Prostate gland (tissue), 2 donors: ENCODE results near the gene ARL5C. TPM values are rescaled to one million over a fixed set of nuclear protein-coding genes. Genes with fewer than 3 reads are reported as not detected.

ENCODE experiments used
- DNase-seq: peaks from one replicate; pipeline ENCODE4 v3.0.0-alpha.2; 2019; ENCODE audit warnings: low spot score
- H3K27ac ChIP-seq, 2 donors: fragments of 200-600 bp; sonication (generic); 2 replicates each; pipeline ENCODE4 v1.5.1; 2017 to 2019
- H3K27me3 ChIP-seq: fragments of 200-600 bp; sonication (generic); replicated peaks from 2 replicates; pipeline ENCODE4 v1.5.1; 2019; ENCODE audit not compliant: insufficient read depth
- H3K36me3 ChIP-seq, 2 donors: fragments of 200-600 bp; sonication (generic); 1 replicate in 1 of 2; 2 replicates in 1 of 2; pipeline versions ENCODE4 v1.5.1 to v1.8.1; 2017 to 2019
- H3K4me1 ChIP-seq: fragments of 200-600 bp; sonication (generic); replicated peaks from 2 replicates; pipeline ENCODE4 v1.5.1; 2019
- H3K4me3 ChIP-seq, 2 donors: fragments of 200-600 bp; sonication (generic); 2 replicates each; pipeline ENCODE4 v1.5.1; 2017 to 2019
- H3K9me3 ChIP-seq: fragments of 200-600 bp; sonication (generic); 2 replicates; pipeline ENCODE4 v1.5.1; 2017
- CTCF ChIP-seq, 4 experiments: fragments of 200-600 bp in 2 of 4; fragments of 450-650 bp in 2 of 4; sonication (generic) in 2 of 4; IDR thresholded peaks; 1 replicate in 3 of 4; 2 replicates in 1 of 4; pipeline ENCODE4 v1.5.1; 2016 to 2019; ENCODE audit warnings: antibody characterized with exemption in 4 of 4, mild to moderate bottlenecking in 2 of 4, moderate library complexity in 2 of 4
- POLR2A ChIP-seq: fragments of 450-650 bp; IDR thresholded peaks from one replicate; pipeline ENCODE4 v1.6.1; 2016; ENCODE audit warnings: antibody characterized with exemption, mild to moderate bottlenecking
- POLR2AphosphoS5 ChIP-seq: sonication (generic); formaldehyde crosslinking; IDR thresholded peaks from one replicate; pipeline ENCODE4 v1.6.1; 2017; ENCODE audit warnings: antibody characterized with exemption
- WGBS: methylation state at CpG from one replicate; pipeline ENCODE4 v1.1.5; 2018; 5-methylcytosine and 5-hydroxymethylcytosine counted together
- intact Hi-C: fragments of 100-400 bp; cut with DNase I; formaldehyde crosslinking; loops from one replicate; pipeline ENCODE4 v1.14.2; 2022
- total RNA-seq, 2 donors: library from RNA; depleted of rRNA; stranded (reverse); fragments of >200 nt; gene quantifications; one replicate each; pipeline ENCODE4 v1.1.0, GENCODE V29; 2016

ARL5C gene
- total RNA-seq, 2 donors from 2014 or later, result not detected

GRCh38 chr17:39183045-39183444 is 17.1 kb upstream of the ARL5C start:
- WGBS, result 93% methylated on average over 5 of the region's 5 CpGs
- no peak overlapping the region for H3K27ac ChIP-seq
- H3K4me3 ChIP-seq, result no peak overlapping the region
- no peaks in the 10 kb centered on the region for H3K27me3 ChIP-seq
- H3K4me1 ChIP-seq, result no peaks in the 10 kb centered on the region
- no peak for DNase-seq
- H3K36me3 ChIP-seq, result no peaks in the 10 kb centered on the region
- intact Hi-C loops, result no loop called here
- H3K9me3 ChIP-seq, result no peaks in the 10 kb centered on the region
- TF ChIP-seq POLR2A (no peak), POLR2AphosphoS5 (no peak), CTCF (IDR thresholded peaks at IDR 0.05) (no peak)

GRCh38 chr17:39181303-39181702 is 15.3 kb upstream of the ARL5C start:
- no peaks in the 10 kb centered on the region for H3K36me3 ChIP-seq
- no peak overlapping the region for H3K4me3 ChIP-seq
- TF ChIP-seq CTCF (IDR thresholded peaks at IDR 0.05) (no peak), POLR2AphosphoS5 (no peak), POLR2A (no peak)
- 84% methylated on average over 5 of the region's 5 CpGs for WGBS
- intact Hi-C loops, result no loop called here
- H3K9me3 ChIP-seq, result no peaks in the 10 kb centered on the region
- DNase-seq, result no peak
- no peak overlapping the region for H3K27ac ChIP-seq
- H3K4me1 ChIP-seq, result no peaks in the 10 kb centered on the region
- H3K27me3 ChIP-seq, result no peaks in the 10 kb centered on the region

DNA sequence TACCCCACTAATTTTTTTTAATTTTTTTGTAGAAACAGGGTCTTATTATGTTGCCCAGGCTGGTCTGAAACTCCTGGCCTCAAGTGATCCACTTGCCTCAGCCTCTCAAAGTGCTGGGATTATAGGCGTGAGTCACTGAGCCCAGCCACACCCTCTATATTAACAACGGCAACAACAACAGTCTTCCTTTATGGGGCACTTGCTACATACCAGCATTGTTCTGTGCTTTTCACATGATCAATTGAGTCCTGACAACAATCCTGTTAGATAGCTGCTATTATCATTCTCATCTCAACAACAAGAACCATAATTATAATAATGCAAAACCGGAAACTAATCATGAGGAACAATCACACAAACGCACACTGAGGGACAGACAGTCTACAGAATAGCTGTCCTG is 12.6 kb upstream of the ARL5C start:
- Histone ChIP-seq H3K27me3 (no peaks in the 10 kb centered on the region), H3K36me3 (no peaks in the 10 kb centered on the region), H3K9me3 (no peaks in the 10 kb centered on the region), H3K4me1 (no peaks in the 10 kb centered on the region), H3K4me3 (no peak overlapping the region), H3K27ac (no peak overlapping the region)
- intact Hi-C loops, result no loop called here
- peak; percentile 34 for DNase-seq
- WGBS, result 52% methylated on average over 4 of the region's 4 CpGs
- TF ChIP-seq CTCF (IDR thresholded peaks at IDR 0.05) (no peak), POLR2A (no peak), POLR2AphosphoS5 (peak; percentile 34)

- WGBS, result 85% methylated on average over 12 of the region's 12 CpGs
- no peaks in the 10 kb centered on the region for H3K36me3 ChIP-seq
- TF ChIP-seq POLR2AphosphoS5, result no peak
- TF ChIP-seq POLR2A, result no peak
- TF ChIP-seq CTCF (IDR thresholded peaks at IDR 0.05), result no peak
- intact Hi-C loops, result no loop called here
- no peaks in the 10 kb centered on the region for H3K9me3 ChIP-seq
- no peak for DNase-seq
- no peaks in the 10 kb centered on the region for H3K27me3 ChIP-seq
- no peaks in the 10 kb centered on the region for H3K4me1 ChIP-seq
- H3K4me3 ChIP-seq, result no peak overlapping the region
- no peak overlapping the region for H3K27ac ChIP-seq
Observed at GRCh38 chr17:39177256-39177655, 11.3 kb upstream of the ARL5C start.

DNA sequence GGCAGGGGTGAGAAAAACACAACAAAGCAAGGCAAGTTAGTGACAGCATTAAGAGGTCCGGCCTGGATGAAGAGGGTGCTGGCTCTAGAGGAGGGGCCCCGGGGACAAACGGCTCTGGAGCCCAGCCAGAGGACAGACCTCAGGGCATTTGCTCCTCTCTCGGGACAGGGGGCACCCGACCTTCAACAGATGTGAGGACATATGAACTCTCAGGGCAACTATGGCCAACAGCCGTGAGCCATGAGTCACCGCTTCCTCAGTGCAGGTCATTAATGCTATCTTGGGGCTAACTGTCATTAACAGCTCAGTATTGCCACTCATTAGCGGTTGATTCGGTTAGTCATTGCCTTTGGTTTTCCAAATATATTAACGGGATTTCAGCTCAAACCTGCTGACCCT is 9.7 kb upstream of the ARL5C start:
- no peaks in the 10 kb centered on the region for H3K27me3 ChIP-seq
- H3K27ac ChIP-seq, result no peak overlapping the region
- TF ChIP-seq POLR2A, result no peak
- no peak for TF ChIP-seq POLR2AphosphoS5
- TF ChIP-seq CTCF (IDR thresholded peaks at IDR 0.05), result no peak
- H3K4me1 ChIP-seq, result no peaks in the 10 kb centered on the region
- H3K9me3 ChIP-seq, result no peaks in the 10 kb centered on the region
- 70% methylated on average over 10 of the region's 10 CpGs for WGBS
- H3K36me3 ChIP-seq, result no peaks in the 10 kb centered on the region
- H3K4me3 ChIP-seq, result no peak overlapping the region
- intact Hi-C loops, result no loop called here
- no peak for DNase-seq
